GM12874 (cell line): ENCODE results near the gene TGFBR2.

Experiments used
- CTCF ChIP-seq: IDR thresholded peaks from 2 replicates; pipeline ENCODE4 v1.5.1; 2011; ENCODE audit warnings: low read depth, mild to moderate bottlenecking, control low read depth, low read length, moderate library complexity; ENCODE audit not compliant: insufficient read depth

The TGFBR2 gene

GRCh38 chr3:30684356-30684755 lies 78.0 kb downstream of the TGFBR2 start:
- no peak for TF ChIP-seq CTCF

- TF ChIP-seq CTCF, result no peak
These were observed 78.9 kb downstream of the TGFBR2 start for GRCh38 chr3:30685267-30685667.

- no peak for TF ChIP-seq CTCF
These were observed 79.8 kb downstream of the TGFBR2 start for GRCh38 chr3:30686176-30686575.

- no peak for TF ChIP-seq CTCF
These were observed 80.4 kb downstream of the TGFBR2 start for GRCh38 chr3:30686799-30687198.

- no peak for TF ChIP-seq CTCF
These were observed 81.6 kb downstream of the TGFBR2 start for GRCh38 chr3:30687930-30688570.

- no peak for TF ChIP-seq CTCF
These were observed 82.6 kb downstream of the TGFBR2 start for GRCh38 chr3:30688776-30689641.

- no peak for TF ChIP-seq CTCF
These were observed 83.8 kb downstream of the TGFBR2 start for GRCh38 chr3:30690199-30690598.
